ENCODE data around the gene ARHGAP24. TPM values are rescaled to one million over a fixed set of nuclear protein-coding genes. Genes with fewer than 3 reads are reported as not detected.

ARHGAP24 gene
- total RNA-seq, 1 donor from 2014 or later: 17.8 TPM

- Mint-ChIP-seq H3K27ac (no peak overlapping the region), H3K4me1 (ENCODE audit: low read depth) (peaks cover 8% of the 10 kb centered on the region), H3K4me3 (ENCODE audit: low read depth) (no peak overlapping the region), H3K9me3 (ENCODE audit: low read depth) (no peaks in the 10 kb centered on the region), H3K27me3 (no peaks in the 10 kb centered on the region), H3K36me3 (ENCODE audit: insufficient read depth) (no peaks in the 10 kb centered on the region)
- DNase-seq (ENCODE audit: low spot score, unreplicated experiment): no peak
- no peak for TF ChIP-seq CTCF (IDR thresholded peaks at IDR 0.05; ENCODE audit: unreplicated experiment)
These were observed 22.8 kb upstream of the ARHGAP24 start for GRCh38 chr4:85452058-85452731.

- H3K9me3 Mint-ChIP-seq (ENCODE audit: low read depth): peaks cover 4% of the 10 kb centered on the region
- no peak for TF ChIP-seq CTCF (IDR thresholded peaks at IDR 0.05; ENCODE audit: unreplicated experiment)
- no peak overlapping the region for H3K27ac Mint-ChIP-seq
- peaks cover 16% of the 10 kb centered on the region for H3K4me1 Mint-ChIP-seq (ENCODE audit: low read depth)
- H3K36me3 Mint-ChIP-seq (ENCODE audit: insufficient read depth): no peaks in the 10 kb centered on the region
- no peaks in the 10 kb centered on the region for H3K27me3 Mint-ChIP-seq
- no peak for DNase-seq (ENCODE audit: low spot score, unreplicated experiment)
- H3K4me3 Mint-ChIP-seq (ENCODE audit: low read depth): no peak overlapping the region
These were observed 19.0 kb upstream of the ARHGAP24 start for GRCh38 chr4:85455942-85456341.

GRCh38 chr4:85457752-85458467 is 17.0 kb upstream of the ARHGAP24 start:
- no peak overlapping the region for H3K27ac Mint-ChIP-seq
- TF ChIP-seq CTCF (IDR thresholded peaks at IDR 0.05; ENCODE audit: unreplicated experiment): no peak
- H3K9me3 Mint-ChIP-seq (ENCODE audit: low read depth): peaks cover 4% of the 10 kb centered on the region
- no peaks in the 10 kb centered on the region for H3K27me3 Mint-ChIP-seq
- peaks cover 16% of the 10 kb centered on the region for H3K4me1 Mint-ChIP-seq (ENCODE audit: low read depth)
- DNase-seq (ENCODE audit: low spot score, unreplicated experiment): no peak
- H3K36me3 Mint-ChIP-seq (ENCODE audit: insufficient read depth): no peaks in the 10 kb centered on the region
- no peak overlapping the region for H3K4me3 Mint-ChIP-seq (ENCODE audit: low read depth)

DNA sequence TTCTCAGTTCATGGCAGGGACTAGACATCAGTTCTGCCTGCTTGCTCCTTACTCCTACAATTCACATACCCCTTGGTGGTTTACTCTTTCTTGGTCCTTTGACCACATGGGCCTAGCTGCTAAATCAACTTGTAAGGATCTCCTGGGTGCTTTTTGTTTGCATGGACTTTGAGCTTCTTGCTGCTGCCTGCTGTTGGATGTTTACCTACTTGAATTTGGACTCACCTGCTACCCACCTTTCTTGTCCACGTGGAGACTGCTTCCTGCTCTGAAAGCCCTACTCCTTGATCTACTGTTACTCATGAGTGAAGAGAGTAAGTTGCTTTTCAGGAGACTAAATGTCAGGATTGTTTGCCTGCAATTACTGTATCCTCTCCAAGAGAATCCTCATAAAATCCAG is 15.2 kb upstream of the ARHGAP24 start:
- DNase-seq (ENCODE audit: low spot score, unreplicated experiment): no peak
- TF ChIP-seq CTCF (IDR thresholded peaks at IDR 0.05; ENCODE audit: unreplicated experiment): no peak
- Mint-ChIP-seq H3K4me1 (ENCODE audit: low read depth) (peaks cover 8% of the 10 kb centered on the region), H3K27ac (no peak overlapping the region), H3K27me3 (no peaks in the 10 kb centered on the region), H3K36me3 (ENCODE audit: insufficient read depth) (no peaks in the 10 kb centered on the region), H3K9me3 (ENCODE audit: low read depth) (peaks cover 4% of the 10 kb centered on the region), H3K4me3 (ENCODE audit: low read depth) (no peak overlapping the region)

GRCh38 chr4:85474356-85474755 is 594 bp upstream of the ARHGAP24 start:
- Mint-ChIP-seq H3K9me3 (ENCODE audit: low read depth) (no peaks in the 10 kb centered on the region), H3K4me1 (ENCODE audit: low read depth) (peaks cover 8% of the 10 kb centered on the region), H3K27ac (peak overlapping the region; percentile 95), H3K36me3 (ENCODE audit: insufficient read depth) (no peaks in the 10 kb centered on the region), H3K4me3 (ENCODE audit: low read depth) (peak overlapping the region; percentile 81), H3K27me3 (peaks cover 10% of the 10 kb centered on the region)
- no peak for TF ChIP-seq CTCF (IDR thresholded peaks at IDR 0.05; ENCODE audit: unreplicated experiment)
- no peak for DNase-seq (ENCODE audit: low spot score, unreplicated experiment)

Data from progenitor cell of endocrine pancreas (in vitro differentiated cells).